SK-N-SH treated with all-trans-retinoic acid at 6 μM for 48 hours (cell line): ENCODE results near the gene UHRF2.

Experiments used
- ARNTL ChIP-seq: fragments of 450-650 bp; formaldehyde crosslinking; IDR thresholded peaks from 2 replicates; pipeline ENCODE4 v1.5.0; 2020; ENCODE audit warnings: low read depth, mild to moderate bottlenecking, moderate library complexity, borderline replicate concordance
- ESRRG ChIP-seq: fragments of 250-450 bp; sonication (Bioruptor Pico); IDR thresholded peaks from 2 replicates; pipeline ENCODE4 v1.6.1; 2021; ENCODE audit warnings: mild to moderate bottlenecking
- POU6F1 ChIP-seq: fragments of 250-450 bp; sonication (Bioruptor Pico); IDR thresholded peaks from 2 replicates; pipeline ENCODE4 v1.8.0; 2021; ENCODE audit warnings: low read depth, mild to moderate bottlenecking, moderate library complexity, borderline replicate concordance
- TOX ChIP-seq: fragments of 250-450 bp; sonication (Bioruptor Pico); IDR thresholded peaks from 2 replicates; pipeline ENCODE4 v1.8.0; 2021; ENCODE audit warnings: mild to moderate bottlenecking, moderate library complexity, borderline replicate concordance
- TF ChIP-seq, protein P1 (sequence below): fragments of 250-450 bp; sonication (Bioruptor Pico); IDR thresholded peaks from 2 replicates; pipeline ENCODE4 v1.8.0; 2020; ENCODE audit warnings: mild to moderate bottlenecking, moderate library complexity, borderline replicate concordance

DNA sequence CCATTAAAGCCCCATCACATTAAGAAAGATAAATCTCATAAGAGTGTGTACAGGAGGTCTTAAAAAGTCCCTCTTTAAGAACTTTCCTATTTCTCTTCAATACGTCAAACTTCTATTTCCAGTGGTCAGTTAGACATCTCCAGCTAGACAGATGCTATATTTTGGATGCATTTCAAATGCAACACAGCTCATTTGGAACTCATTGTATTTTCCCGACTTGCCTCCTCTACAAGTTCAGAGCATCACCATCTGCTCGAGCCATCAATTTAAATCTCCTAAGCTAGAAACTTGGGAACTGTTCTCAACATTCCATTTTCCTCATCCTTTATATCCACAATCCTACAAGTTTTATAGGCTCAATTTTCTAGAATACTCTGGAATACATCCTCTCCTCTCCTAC is 3.2 kb upstream of the UHRF2 start:
- no peak for TF ChIP-seq POU6F1
- no peak for TF ChIP-seq ARNTL
- TF ChIP-seq ESRRG = no peak
- TF ChIP-seq, protein P1, sequence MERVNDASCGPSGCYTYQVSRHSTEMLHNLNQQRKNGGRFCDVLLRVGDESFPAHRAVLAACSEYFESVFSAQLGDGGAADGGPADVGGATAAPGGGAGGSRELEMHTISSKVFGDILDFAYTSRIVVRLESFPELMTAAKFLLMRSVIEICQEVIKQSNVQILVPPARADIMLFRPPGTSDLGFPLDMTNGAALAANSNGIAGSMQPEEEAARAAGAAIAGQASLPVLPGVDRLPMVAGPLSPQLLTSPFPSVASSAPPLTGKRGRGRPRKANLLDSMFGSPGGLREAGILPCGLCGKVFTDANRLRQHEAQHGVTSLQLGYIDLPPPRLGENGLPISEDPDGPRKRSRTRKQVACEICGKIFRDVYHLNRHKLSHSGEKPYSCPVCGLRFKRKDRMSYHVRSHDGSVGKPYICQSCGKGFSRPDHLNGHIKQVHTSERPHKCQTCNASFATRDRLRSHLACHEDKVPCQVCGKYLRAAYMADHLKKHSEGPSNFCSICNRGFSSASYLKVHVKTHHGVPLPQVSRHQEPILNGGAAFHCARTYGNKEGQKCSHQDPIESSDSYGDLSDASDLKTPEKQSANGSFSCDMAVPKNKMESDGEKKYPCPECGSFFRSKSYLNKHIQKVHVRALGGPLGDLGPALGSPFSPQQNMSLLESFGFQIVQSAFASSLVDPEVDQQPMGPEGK (CRISPR knock-in tag) = no peak
- TF ChIP-seq TOX (CRISPR knock-in tag) = no peak
